DMS153 treated with DMSO at 0.1 percent for 48 hours (cell line): Measurements from ENCODE around the gene ZNF311.
A peak's percentile ranks its signal among the peaks of the same experiment; 100 is the strongest.

Experiments
- DNase-seq: peaks from one replicate; lab custom pipeline; 2025; ENCODE audit not compliant: unreplicated experiment; lab: John Stamatoyannopoulos, UW

Gene ZNF311

GRCh38 chr6:29005183-29005885 is at the start of gene ZNF311:
Gene ZNF311 (minus strand): TSS chr6:29005315. CDS start chr6:29003954, 1,361 bp downstream.
- DNase-seq, result no peak

GRCh38 chr6:29051680-29052079 is 46.6 kb upstream of the ZNF311 start:
- no peak for DNase-seq

GRCh38 chr6:29045075-29045474 is 40.0 kb upstream of the ZNF311 start, which contains the start of gene OR2W1:
Gene OR2W1 (minus strand): TSS chr6:29045175. CDS start chr6:29045175, 0 bp downstream.
- no peak for DNase-seq

- DNase-seq, result no peak
Measured at GRCh38 chr6:29035951-29036350, 30.8 kb upstream of the ZNF311 start.

- no peak for DNase-seq
Measured at GRCh38 chr6:29028821-29029220, 23.7 kb upstream of the ZNF311 start.

GRCh38 chr6:29025927-29026585 is 20.9 kb upstream of the ZNF311 start:
- DNase-seq, result no peak

GRCh38 chr6:29021434-29021833 is 16.3 kb upstream of the ZNF311 start:
- no peak for DNase-seq

GRCh38 chr6:29019629-29020028 is 14.5 kb upstream of the ZNF311 start:
- DNase-seq, result no peak

GRCh38 chr6:29017428-29017802 is 12.3 kb upstream of the ZNF311 start:
- DNase-seq, result no peak

GRCh38 chr6:29016559-29017427 is 11.7 kb upstream of the ZNF311 start:
- peak; percentile 40 for DNase-seq

- no peak for DNase-seq
Measured at GRCh38 chr6:29014729-29015608, 9.9 kb upstream of the ZNF311 start.

- DNase-seq, result no peak
Measured at GRCh38 chr6:29011276-29011734, 6.2 kb upstream of the ZNF311 start.

- no peak for DNase-seq
Measured at GRCh38 chr6:29009358-29009757, 4.2 kb upstream of the ZNF311 start.

GRCh38 chr6:29008089-29008488 is 3.0 kb upstream of the ZNF311 start:
- no peak for DNase-seq

GRCh38 chr6:28996844-28997510 is 8.1 kb downstream of the ZNF311 start:
- DNase-seq, result no peak

- no peak for DNase-seq
Measured at GRCh38 chr6:28995093-28995650, 9.9 kb downstream of the ZNF311 start.

- DNase-seq, result no peak
Measured at GRCh38 chr6:28988536-28989311, 16.4 kb downstream of the ZNF311 start.

GRCh38 chr6:28985462-28986164 is 19.5 kb downstream of the ZNF311 start:
- peak; percentile 89 for DNase-seq
